HG02943 (cell line): ENCODE measurements around the gene CUL7.
"Not testable (repeated sequence)": the region's sequence is repeated elsewhere in the genome, so short reads cannot be mapped to it uniquely, and the experiment has no call there.

ENCODE experiments used
- ATAC-seq: cut with Tn5 transposase; IDR thresholded peaks from one replicate; pipeline ENCODE4 v1.9.1; 2021; ENCODE audit warnings: mild to moderate bottlenecking, low read depth, moderate library complexity; ENCODE audit not compliant: unreplicated experiment

Gene CUL7

DNA sequence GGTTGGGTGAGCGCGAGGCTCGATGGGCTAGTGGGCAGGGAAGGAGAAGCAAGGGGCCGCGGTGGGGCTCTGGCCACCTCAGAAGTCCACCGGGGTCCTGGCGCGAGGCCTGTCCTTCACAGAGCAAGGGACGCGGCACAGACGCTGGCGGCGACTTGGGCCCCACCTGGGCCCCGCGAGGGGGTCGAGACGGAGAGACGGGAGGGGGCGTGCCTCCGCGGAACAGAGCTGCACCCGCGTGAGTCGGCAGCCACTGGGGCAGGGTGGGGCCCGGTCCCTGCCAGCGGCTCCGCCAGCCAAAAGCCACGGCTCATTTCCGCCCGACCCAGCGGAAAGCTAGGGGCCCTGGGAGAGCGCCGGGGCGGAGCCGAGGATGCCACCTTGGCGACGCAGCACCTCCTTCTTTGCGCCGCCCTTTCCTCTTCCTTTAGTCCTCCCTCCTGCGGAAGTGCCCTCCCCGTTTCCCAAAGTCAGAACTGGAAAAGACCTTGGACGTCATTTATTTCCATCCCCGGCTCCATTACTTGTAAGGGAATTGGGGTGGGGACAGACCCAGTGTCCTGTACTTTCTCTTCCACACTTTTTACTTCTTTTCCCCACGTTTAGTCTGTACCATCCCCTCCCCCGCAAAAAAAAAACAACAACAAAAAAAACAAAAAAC is at the start of gene CUL7:
CUL7 (minus strand) TSS at position 307 of the 661 bp plus-strand sequence. CDS start 1,063 bp downstream, outside the sequence.
- peak; percentile 56 for ATAC-seq

DNA sequence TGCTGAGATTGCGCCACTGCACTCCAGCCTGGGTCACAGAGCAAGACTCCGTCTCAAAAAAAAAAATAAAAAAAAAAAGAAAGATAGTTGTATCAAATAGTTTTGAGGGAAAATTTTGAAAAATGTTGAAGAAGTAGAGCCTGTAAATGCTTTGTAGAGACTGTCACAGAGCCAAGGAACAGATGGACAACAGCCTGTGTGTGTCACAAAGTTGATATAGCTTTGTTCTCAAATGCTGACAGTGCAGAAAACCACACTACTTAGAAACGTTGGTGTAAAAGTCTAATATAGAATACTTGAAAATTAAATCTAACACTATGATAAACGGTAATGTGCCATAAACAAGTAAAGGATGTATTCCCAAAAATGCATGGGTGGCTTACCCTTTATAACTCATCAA is 47.8 kb upstream of the CUL7 start:
- ATAC-seq: no peak

DNA sequence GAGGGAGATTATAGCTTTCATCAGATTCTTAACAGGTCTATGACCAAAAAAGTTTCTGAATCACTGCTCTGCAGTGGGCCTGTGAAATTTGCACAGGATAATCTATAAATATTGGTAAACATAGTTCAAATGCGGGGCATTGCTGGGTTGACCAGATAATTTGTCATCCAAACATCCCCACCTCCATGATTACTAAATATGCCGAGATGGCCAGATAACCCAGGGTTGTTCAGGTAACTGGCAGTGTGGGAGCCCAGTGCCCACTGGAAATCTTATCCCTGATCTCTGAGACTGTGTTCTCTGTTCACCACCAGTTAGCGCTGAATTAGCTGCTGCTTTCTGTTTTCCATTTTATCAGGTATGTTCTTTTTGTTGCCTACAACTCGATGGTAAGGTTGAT is 43.9 kb upstream of the CUL7 start:
- no peak for ATAC-seq

DNA sequence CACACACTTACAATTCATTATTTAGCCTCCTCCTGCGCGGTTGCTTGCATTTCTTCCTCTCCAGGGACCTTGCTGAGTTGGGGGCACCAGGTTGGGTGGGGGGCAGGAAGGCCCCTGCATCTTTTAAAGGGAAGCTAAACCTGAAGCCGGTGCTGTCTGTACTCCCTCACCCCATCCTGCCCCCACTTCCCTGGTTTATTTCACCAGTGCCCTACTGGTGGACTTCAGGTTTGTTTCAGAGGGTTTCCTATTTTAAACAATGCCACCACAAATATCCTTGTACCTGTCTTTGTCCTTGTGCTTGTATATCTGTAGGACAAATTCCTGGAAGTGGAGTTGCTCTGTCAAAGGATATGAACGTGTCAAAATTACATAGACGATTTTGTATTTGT is 43.4 kb upstream of the CUL7 start:
- no peak for ATAC-seq

DNA sequence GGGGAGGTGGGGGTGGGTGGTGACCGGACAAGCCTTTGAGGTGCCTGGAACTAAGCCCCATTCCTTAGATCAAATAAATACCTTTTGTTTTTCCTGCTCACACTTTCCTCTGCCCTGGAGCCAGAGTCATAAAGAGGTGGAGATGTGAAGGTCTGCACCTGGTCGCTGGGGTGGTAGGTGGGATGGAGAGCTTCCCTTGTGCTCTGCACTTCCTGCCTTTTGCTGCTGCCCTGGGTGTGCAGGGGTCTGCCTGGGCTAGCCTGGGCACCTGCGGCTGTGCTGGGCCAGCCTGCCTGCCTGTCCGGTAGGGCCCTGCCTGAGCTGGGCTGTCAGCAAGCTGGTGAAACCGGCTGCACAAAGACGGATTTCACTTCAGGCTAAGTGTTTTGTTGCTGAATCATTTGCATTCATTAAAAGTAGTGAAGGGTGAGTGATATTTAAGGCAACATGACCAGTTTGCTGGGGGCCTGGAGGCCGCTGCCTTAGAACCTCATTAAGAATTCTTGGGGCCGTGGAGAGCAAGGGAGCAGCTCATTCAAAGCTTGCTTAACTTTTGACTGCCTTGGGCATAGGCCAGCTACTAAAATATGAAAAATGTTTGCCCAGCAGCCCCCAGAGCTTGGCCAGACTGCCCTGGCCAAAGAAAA is 42.9 kb upstream of the CUL7 start:
- ATAC-seq: no peak

DNA sequence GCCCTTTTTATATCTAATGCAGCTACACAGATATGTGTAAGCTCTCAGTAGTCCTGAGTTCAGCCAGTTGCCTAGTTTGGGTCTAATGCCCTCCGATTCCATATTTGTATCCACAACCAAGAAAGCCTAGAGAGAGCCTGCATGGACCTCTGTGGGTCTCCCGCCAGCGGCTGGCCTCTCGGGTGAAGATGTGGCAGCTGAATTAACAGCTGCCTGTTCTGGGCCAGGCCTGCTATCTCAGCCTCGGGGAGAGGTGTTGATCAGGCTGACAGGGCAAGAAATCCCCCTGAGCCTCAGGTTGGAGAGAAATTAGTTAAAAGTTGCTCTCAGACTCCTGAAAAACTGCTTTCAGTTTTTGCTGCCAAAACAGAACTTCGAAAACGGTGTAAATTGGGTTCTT is 42.3 kb upstream of the CUL7 start:
- no peak for ATAC-seq

DNA sequence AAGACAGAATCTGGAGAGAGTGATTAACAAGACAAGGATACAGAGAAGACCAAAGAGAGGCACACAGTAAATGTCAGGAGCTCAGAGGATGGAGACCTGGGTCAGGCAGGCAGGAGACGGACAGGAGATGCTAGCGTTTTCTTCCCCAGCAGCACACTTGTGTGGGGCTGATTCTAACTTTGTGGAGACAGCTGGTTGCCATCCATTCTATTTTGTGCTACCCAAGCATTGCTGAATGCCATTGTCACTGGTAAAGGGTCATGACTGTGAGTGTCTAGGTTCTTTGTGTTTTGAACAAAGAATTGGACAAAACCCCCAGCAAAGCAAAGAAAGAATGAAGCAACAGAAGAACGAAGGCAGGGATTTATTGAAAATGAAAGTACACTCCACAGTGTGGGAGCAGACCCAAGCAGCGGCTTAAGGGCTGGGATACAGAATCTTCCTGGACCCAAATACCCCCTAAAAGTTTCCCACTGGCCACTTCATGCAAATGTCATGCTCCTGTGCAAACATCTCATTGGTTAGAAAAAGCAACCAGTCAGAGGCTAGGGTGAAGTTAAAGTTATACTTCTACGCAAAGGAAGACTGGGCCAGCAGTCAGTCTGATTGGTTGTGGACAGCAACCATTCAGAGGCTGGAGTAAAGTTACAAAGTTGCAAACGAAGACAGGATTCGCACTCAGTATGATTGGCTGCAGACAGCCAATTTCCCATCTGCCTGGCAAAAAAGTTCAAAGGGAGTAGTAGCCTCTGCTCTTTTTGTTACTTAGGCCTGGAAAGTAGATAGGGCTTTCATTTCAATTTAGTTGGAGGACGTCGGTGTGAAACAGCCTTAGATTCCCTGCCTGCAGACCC is 40.0 kb upstream of the CUL7 start:
- ATAC-seq: no peak

DNA sequence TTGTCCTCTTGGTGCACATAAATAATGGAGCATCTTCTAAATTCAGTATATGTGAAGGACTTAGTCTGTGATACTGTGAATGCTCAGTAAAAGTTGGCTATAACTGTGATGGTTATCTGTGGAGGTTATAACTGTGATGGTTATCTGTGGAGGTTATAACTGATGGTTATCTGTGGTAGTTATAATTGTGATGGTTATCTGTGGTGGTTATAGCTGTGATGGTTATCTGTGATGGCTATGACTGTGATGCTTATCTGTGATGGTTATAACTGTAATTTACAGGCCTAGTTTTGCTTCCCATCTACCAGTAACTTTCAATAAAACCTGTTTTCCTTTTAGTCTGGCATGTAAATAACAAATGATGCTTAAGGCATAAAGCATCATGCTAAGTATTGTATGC is 39.0 kb upstream of the CUL7 start:
- no peak for ATAC-seq

DNA sequence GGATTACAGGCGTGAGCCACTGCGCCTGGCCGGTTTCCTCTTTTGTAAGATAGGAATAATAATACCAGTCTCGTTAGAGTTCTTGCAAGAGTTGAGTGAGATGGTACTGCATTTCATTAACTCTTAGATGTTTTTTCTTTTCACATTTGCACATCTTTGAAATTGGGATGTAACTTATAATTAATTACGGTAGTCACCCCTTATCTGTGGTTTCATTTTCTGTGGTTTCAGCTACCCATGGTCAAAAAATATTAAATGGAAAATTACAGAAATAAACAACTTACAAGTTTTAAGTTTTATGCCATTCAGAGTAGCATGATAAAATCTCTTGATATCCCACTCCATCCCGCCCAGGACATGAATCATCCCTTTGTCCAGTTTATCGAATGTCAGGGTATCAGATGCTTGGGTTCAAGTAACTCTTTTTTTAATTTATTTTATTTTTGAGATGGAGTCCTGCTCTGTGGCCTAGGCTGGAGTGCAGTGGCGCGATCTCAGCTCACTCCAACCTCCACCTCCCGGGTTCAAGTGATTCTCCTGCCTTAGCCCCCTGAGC is 37.9 kb upstream of the CUL7 start:
- ATAC-seq: no peak

DNA sequence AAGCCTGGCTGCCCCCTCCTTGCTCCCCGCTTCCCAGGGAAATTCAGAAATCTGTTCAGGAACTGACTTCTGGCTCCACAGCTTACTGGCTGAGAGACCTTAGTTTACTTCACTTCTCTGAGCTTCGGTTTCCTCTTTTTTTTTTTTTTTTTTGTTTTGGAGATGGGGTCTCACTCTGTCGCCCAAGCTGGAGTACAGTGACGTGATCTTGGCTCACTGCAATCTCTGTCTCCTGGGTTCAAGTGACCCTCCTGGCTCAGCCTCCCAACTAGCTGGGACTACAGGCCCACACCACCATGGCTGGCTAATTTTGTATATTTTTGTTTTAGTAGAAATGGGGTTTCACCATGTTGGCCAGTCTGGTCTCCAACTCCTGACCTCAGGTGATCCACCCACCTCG is 37.4 kb upstream of the CUL7 start:
- no peak for ATAC-seq

DNA sequence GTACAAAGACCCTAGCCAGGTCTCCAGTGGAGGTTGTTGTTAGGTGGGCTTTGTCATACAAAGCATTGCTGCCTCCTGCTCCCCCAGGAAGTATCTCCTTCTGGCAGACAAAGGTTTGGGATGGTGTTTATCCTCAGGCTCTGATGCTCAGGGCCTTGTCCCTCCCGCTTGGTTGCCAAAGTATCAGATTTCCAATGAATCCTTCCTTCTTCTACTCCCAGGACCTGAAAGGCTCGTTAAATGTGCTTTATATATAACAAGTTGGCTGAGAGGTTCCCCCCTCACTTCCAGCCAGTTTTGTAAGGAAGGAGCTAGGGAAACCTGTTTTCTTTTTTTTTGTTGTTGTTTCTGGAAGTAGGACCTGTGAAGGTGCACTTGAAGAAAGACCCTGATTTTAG is 36.9 kb upstream of the CUL7 start:
- ATAC-seq: no peak

DNA sequence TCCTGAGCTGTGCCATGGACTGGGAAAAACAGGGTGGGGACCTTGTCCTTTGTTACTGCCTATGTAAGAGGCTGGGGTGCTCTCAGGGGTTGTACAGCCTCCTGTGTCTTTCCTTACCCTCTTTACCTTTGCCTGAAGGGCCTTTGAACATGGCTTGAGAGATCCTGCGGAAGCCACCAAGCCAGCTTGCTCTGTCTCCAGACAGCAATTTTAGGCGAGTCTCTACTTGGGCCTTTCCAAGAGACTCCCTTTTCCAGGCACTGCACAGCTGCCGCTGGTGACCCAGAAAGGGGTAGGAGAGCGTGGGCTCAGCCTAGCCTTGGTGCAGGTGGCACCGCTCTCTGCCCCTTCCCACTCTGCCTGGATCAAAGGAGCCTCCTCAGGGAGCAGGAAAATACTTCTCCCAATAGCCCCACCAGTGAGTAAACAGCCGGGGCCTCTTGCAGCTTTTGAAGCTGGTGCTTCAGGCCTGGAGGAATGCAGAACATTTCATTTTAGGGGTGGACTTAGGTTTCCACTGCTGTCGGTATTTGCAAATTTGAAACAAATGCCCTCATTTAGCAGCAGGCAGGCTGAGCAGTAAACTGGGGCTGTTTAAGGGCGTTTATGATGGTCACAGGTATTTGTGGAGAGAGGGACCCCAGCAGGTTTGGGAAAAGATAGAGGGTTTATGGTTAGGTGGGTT is 36.4 kb upstream of the CUL7 start:
- ATAC-seq: no peak

DNA sequence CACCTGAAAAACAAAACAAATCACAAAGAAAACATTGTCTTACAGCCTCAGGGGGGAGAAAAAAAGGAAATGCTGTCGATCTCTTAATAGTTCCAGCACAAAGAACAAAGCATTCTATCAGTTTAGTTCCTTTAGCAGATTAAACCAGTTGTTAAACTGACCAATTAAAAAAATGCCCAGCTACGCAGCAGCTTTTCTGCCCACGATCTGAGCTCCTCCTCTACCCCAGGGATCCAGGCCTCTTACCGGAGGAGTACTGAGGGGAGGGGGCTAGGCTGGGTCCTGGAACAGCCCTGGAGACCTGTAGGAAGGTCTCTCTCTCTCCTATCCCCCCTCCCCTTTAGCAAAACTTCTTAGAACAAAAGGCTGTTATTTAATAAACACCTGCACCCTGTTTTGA is 35.8 kb upstream of the CUL7 start:
- no peak for ATAC-seq

DNA sequence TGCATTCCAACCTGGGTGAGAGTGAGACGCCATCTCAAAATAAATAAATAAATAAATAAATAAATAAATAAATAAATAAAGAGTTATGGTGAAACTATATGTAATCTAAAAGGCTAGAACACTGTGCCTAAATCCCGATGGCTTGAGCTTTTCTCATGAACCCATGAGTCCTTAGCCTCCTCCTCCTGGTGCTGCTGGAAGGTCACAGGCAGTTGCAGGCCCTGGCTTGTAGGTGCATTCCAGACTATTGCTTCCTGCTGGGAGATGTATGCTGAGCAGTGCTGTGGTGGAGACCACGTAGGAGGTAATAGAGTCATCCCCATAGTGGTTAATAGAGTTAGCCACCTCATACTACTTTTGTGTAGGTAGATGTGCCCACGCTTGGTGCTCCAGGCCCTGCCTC is 35.0 kb upstream of the CUL7 start:
- ATAC-seq: no peak

DNA sequence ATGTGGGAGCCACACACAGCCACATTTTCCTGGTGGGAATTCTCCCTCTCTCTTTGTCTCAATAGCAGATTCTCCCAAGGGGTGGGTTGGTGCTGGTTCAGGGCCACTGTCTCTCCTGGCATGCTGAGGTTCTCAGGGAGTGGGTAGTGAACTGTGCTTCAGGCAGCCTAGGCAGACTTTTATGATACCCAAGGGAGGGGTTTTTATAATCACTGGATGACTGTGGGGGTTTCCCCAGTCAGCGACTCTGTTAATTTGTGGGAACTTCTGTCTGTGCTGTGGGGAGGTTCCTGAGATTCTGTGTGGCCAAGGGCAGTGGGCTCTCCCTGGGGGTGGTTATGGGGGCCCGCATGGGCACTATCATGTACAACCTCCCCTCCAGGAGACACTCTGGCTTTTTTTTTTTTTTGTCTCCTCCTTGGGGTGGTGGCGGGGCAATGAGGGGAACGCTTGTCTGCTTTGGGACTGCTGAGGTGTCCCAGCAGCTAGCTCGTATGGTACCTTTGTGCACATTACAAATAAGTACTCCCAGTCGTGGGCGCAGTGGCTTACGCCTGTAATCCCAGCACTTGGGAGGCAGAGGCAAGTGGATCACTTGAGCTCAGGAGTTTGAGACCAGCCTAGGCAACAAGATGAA is 32.5 kb upstream of the CUL7 start:
- no peak for ATAC-seq

DNA sequence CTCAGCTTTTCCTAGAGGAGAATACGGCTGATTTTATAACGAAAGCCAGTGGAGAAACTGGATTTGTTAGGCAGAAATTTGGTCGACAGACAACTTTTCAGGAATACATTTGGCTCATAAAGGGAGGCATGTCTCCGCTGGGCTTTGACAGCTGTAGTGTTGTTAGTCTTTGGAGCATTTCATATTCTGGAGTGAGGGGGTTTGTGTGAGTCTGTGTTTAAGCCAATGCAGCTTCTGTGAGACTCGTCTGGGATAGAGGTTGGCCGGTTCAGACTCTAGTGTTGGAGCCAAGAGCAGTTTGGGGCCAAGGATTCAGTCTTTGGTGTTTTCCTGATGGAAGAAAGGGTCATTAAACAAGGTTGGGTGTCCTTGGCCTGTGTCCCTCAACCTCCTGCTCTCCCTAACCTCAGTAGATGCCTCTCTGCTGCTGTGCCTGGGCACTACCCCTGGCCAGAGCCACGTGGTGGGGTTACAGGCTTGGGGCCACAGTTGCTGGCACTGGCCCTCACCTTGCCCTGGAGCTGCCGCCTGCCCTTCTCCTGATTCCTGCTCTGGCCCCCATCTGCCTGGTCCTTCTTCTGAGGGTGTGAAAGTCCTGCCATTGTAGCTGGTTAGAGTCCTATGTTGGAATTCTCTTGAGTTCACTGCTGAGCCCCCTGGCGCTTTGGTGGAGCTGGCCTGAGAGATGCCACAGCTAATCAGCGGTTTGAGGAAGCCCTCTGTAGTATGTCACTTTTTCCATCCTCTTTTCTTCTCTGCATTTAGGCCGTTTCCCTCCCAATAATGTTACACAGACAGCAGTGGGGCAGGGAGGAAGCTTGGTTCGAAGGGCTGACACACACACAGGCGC is 29.4 kb upstream of the CUL7 start:
- ATAC-seq: no peak

DNA sequence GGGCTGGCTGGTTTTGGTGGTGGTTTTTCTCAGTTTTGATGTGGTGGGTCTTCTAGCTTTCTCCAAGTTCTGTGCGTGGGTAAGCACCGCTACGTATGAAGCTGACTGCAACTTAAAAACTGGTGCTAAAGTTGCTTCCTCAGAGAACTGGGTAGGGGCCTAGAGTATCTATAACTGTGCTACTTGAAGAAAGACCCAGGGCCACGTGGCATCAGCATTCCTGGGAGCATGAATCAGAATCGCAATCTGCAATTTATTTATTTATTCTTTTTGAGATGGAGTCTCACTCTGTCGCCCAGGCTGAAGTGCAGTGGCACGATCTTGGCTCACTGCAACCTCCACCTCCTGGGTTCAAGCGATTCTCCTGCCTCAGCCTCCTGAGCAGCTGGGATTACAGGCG is 28.3 kb upstream of the CUL7 start:
- ATAC-seq: not testable (repeated sequence)

DNA sequence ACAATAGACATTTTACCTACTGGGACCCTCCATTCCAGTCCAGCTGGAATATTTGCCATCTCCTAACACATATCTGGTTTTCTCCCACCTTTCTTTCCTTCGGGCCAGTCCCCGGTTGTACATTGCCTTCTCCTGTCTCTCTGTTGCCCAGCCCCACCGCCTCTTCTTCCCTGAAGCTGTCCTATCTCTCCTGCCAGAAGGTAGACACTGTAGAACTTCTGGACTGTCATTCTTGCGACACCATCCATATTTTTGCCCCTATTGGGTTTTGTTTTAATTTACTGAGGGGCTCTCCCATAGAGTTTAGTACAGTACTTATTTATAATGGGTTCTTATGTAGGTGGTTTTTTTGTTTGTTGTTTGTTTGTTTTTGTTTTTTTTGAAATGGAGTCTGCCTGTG is 27.4 kb upstream of the CUL7 start:
- ATAC-seq: no peak

DNA sequence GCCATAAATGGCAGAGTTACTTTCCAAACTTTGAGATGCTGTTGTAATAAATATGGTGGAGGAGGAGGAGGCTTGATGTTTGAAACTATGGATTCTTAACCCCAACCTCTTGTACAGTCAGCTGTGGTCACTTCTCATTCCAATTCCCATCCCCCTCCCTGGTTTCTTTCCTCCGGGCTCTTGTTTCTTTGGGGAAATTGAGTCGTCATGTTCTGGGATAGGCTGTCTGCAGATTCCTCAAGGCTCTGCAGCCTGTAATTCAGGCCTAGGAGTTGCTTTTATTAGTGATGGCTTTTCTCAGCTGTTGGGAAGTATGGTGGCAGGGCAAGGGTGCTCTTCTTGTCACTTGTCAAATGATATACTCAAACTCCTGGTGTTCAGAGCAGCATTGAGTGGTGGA is 25.0 kb upstream of the CUL7 start:
- ATAC-seq: no peak
